H1 (cell line): ENCODE measurements around the gene RNF114. TPM values are rescaled to one million over a fixed set of nuclear protein-coding genes. Genes with fewer than 3 reads are reported as not detected.
"Not testable (repeated sequence)": the region's sequence is repeated elsewhere in the genome, so short reads cannot be mapped to it uniquely, and the experiment has no call there.

Experiments used
- CTCF ChIA-PET: fragments of 300-600 bp; sonication (Branson Sonifier 250); formaldehyde crosslinking; loops from one replicate; lab custom pipeline; 2021; ENCODE audit not compliant: partially characterized antibody; lab: Charles Lee
- POLR2A ChIA-PET: fragments of 300-600 bp; sonication (Branson Sonifier 250); formaldehyde crosslinking; loops from one replicate; lab custom pipeline; 2021; ENCODE audit warnings: inconsistent platforms; ENCODE audit not compliant: partially characterized antibody; lab: Charles Lee
- DNase-seq, 2 experiments: peaks; one replicate each; pipeline versions ENCODE4 v3.0.0 to v3.0.0-alpha.2; 2010 to 2022; ENCODE audit warnings: low spot score in 2 of 2, low read depth in 1 of 2, mixed read lengths in 1 of 2
- FAIRE-seq: peaks from 2 replicates; lab custom pipeline; 2011; peaks lifted over from hg19 to GRCh38; lab: Jason Lieb, UNC
- H2AFZ ChIP-seq: 2 replicates; pipeline ENCODE4 v1.8.1; 2012; ENCODE audit warnings: low read length, inconsistent platforms
- H2AK5ac ChIP-seq: 2 replicates; pipeline ENCODE4 v1.6.1; 2013; ENCODE audit warnings: low read depth, low read length
- H2BK120ac ChIP-seq: replicated peaks from 2 replicates; pipeline ENCODE3; 2013; ENCODE audit warnings: low read depth, low read length, inconsistent platforms
- H2BK12ac ChIP-seq: 2 replicates; pipeline ENCODE4 v1.6.1; 2013; ENCODE audit warnings: low read depth, low read length
- H2BK15ac ChIP-seq: 2 replicates; pipeline ENCODE4 v1.6.1; 2013; ENCODE audit warnings: low read length
- H2BK20ac ChIP-seq: 2 replicates; pipeline ENCODE4 v1.6.1; 2013; ENCODE audit warnings: low read length
- H2BK5ac ChIP-seq: 2 replicates; pipeline ENCODE4 v1.6.1; 2013; ENCODE audit warnings: low read depth, low read length
- H3K14ac ChIP-seq: 2 replicates; pipeline ENCODE4 v1.6.1; 2013; ENCODE audit warnings: inconsistent platforms; ENCODE audit not compliant: insufficient read length
- H3K18ac ChIP-seq: 2 replicates; pipeline ENCODE4 v1.6.1; 2013; ENCODE audit warnings: low read length; ENCODE audit errors: extremely low read depth
- H3K23ac ChIP-seq: 2 replicates; pipeline ENCODE4 v1.6.1; 2013; ENCODE audit warnings: inconsistent platforms; ENCODE audit not compliant: insufficient read length
- H3K23me2 ChIP-seq: 2 replicates; pipeline ENCODE4 v1.6.1; 2013; ENCODE audit warnings: low read depth, low read length
- H3K27ac ChIP-seq: 2 replicates; pipeline ENCODE4 v1.6.1; 2011; ENCODE audit warnings: low read depth, low read length, inconsistent platforms
- H3K27me3 ChIP-seq, 4 experiments: replicated peaks in 1 of 4; 1 replicate in 1 of 4; 2 replicates in 3 of 4; pipeline versions ENCODE4 v1.6.1 to v1.8.1; 2011 to 2013; ENCODE audit warnings: low read length in 3 of 4, mild to moderate bottlenecking in 3 of 4, inconsistent platforms in 2 of 4, mixed read lengths in 2 of 4, moderate library complexity in 1 of 4; ENCODE audit not compliant: control insufficient read depth in 3 of 4, insufficient read depth in 3 of 4; ENCODE audit errors: extremely low read depth in 1 of 4
- H3K36me3 ChIP-seq, 4 experiments: 2 replicates each; pipeline versions ENCODE4 v1.6.1 to v1.8.1; 2011 to 2013; ENCODE audit warnings: mild to moderate bottlenecking in 4 of 4, low read length in 3 of 4, moderate library complexity in 2 of 4, control low read depth in 1 of 4, inconsistent platforms in 1 of 4; ENCODE audit not compliant: insufficient read depth in 4 of 4, control insufficient read depth in 2 of 4
- H3K4ac ChIP-seq: replicated peaks from 2 replicates; pipeline ENCODE3; 2013; ENCODE audit warnings: low read length, low read depth, mixed read lengths, inconsistent platforms; ENCODE audit not compliant: insufficient read length
- H3K4me1 ChIP-seq, 4 experiments: replicated peaks in 1 of 4; 1 replicate in 1 of 4; 2 replicates in 3 of 4; pipeline versions ENCODE4 v1.6.1 to v1.8.1; 2011 to 2013; ENCODE audit warnings: low read length in 3 of 4, inconsistent platforms in 2 of 4, mixed read lengths in 1 of 4; ENCODE audit not compliant: insufficient read depth in 4 of 4, control insufficient read depth in 3 of 4
- H3K4me2 ChIP-seq, 2 experiments: 2 replicates each; pipeline versions ENCODE4 v1.6.1 to v1.8.1; 2011 to 2013; ENCODE audit warnings: low read depth in 2 of 2, low read length in 2 of 2, control low read depth in 1 of 2, inconsistent platforms in 1 of 2, mild to moderate bottlenecking in 1 of 2; ENCODE audit not compliant: insufficient read depth in 1 of 2
- H3K4me3 ChIP-seq, 4 experiments: fragments of 200-600, 300-600 bp in 1 of 4; sonication (generic), shearing (Covaris generic), sonication (Bioruptor Twin) in 1 of 4; 2 replicates each; pipeline versions ENCODE4 v1.5.1 to v1.8.1; 2011 to 2016; ENCODE audit warnings: low read length in 4 of 4, low read depth in 3 of 4, control low read depth in 2 of 4, inconsistent platforms in 2 of 4, mild to moderate bottlenecking in 2 of 4, mixed read lengths in 1 of 4, moderate library complexity in 1 of 4; ENCODE audit not compliant: insufficient read depth in 2 of 4; ENCODE audit errors: extremely low read depth in 1 of 4
- H3K56ac ChIP-seq: replicated peaks from 2 replicates; pipeline ENCODE3; 2013; ENCODE audit warnings: low read depth, mild to moderate bottlenecking, mixed read lengths, low read length, inconsistent platforms; ENCODE audit not compliant: insufficient read length
- H3K79me1 ChIP-seq: 2 replicates; pipeline ENCODE4 v1.6.1; 2013; ENCODE audit warnings: low read depth, low read length, control low read depth
- H3K79me2 ChIP-seq, 2 experiments: 2 replicates each; pipeline versions ENCODE4 v1.6.1 to v1.8.1; 2012 to 2013; ENCODE audit warnings: low read length in 2 of 2, mild to moderate bottlenecking in 2 of 2, inconsistent platforms in 1 of 2; ENCODE audit not compliant: insufficient read depth in 2 of 2, control insufficient read depth in 1 of 2
- H3K9ac ChIP-seq, 4 experiments: replicated peaks in 1 of 4; 1 replicate in 1 of 4; 2 replicates in 3 of 4; pipeline versions ENCODE4 v1.6.1 to v1.8.1; 2011 to 2013; ENCODE audit warnings: low read depth in 3 of 4, low read length in 3 of 4, control low read depth in 2 of 4, mild to moderate bottlenecking in 2 of 4, moderate library complexity in 2 of 4, inconsistent platforms in 1 of 4; ENCODE audit errors: extremely low read depth in 1 of 4
- H3K9me3 ChIP-seq, 2 experiments: 2 replicates each; pipeline versions ENCODE4 v1.6.1 to v1.8.1; 2012 to 2013; ENCODE audit warnings: mild to moderate bottlenecking in 2 of 2, moderate library complexity in 2 of 2, control low read depth in 1 of 2, inconsistent platforms in 1 of 2, low read depth in 1 of 2, low read length in 1 of 2, mixed read lengths in 1 of 2; ENCODE audit not compliant: insufficient read depth in 2 of 2
- H4K20me1 ChIP-seq, 2 experiments: replicated peaks in 1 of 2; 2 replicates each; pipeline versions ENCODE3 to v1.8.1; 2011 to 2013; ENCODE audit warnings: inconsistent platforms in 2 of 2, low read length in 2 of 2, mild to moderate bottlenecking in 1 of 2; ENCODE audit not compliant: insufficient read depth in 2 of 2, control insufficient read depth in 1 of 2
- H4K5ac ChIP-seq: 2 replicates; pipeline ENCODE4 v1.6.1; 2013; ENCODE audit warnings: low read length, low read depth, mixed read lengths, inconsistent platforms; ENCODE audit not compliant: insufficient read length
- H4K8ac ChIP-seq: 2 replicates; pipeline ENCODE4 v1.8.0; 2013; ENCODE audit warnings: mild to moderate bottlenecking, moderate library complexity, low read length, inconsistent platforms; ENCODE audit not compliant: insufficient read depth; ENCODE audit errors: extremely low read depth
- H4K91ac ChIP-seq: replicated peaks from 2 replicates; pipeline ENCODE3; 2013; ENCODE audit warnings: low read length, mixed read lengths, inconsistent platforms; ENCODE audit not compliant: insufficient read length
- EGR1 ChIP-seq: IDR thresholded peaks from 2 replicates; pipeline ENCODE4 v1.6.1; 2011; ENCODE audit warnings: low read depth, low read length, borderline replicate concordance
- POLR2AphosphoS5 ChIP-seq: IDR thresholded peaks from 2 replicates; pipeline ENCODE4 v1.6.1; 2011; ENCODE audit warnings: low read depth, low read length
- SAP30 ChIP-seq: fragments of 300-600 bp; sonication (generic); IDR thresholded peaks from 2 replicates; pipeline ENCODE4 v1.7.1; 2012; ENCODE audit warnings: low read length, moderate library complexity, mild to moderate bottlenecking, inconsistent platforms; ENCODE audit not compliant: insufficient read depth, insufficient replicate concordance
- SP4 ChIP-seq: IDR thresholded peaks from 2 replicates; pipeline ENCODE4 v1.6.1; 2012; ENCODE audit warnings: low read length, inconsistent platforms
- WGBS, 2 experiments: shearing (Covaris generic) in 1 of 2; methylation state at CpG; one replicate each; pipeline versions ENCODE4 v1.1.6 to v1.1.7; 2013 to 2015; ENCODE audit warnings: low lambda C conversion rate in 2 of 2, mixed read lengths in 2 of 2, inconsistent platforms in 1 of 2, low coverage in 1 of 2, missing lambda C conversion rate in 1 of 2; ENCODE audit not compliant: insufficient replicate concordance in 2 of 2, insufficient coverage in 1 of 2, insufficient read length in 1 of 2; ENCODE audit errors: extremely low coverage in 1 of 2, missing lambda C conversion rate in 1 of 2; 5-methylcytosine and 5-hydroxymethylcytosine counted together
- polyA plus RNA-seq, 7 experiments: library from polyadenylated mRNA; depleted of rRNA in 3 of 7; stranded (reverse) in 5 of 7; unstranded in 2 of 7; fragments of >200 nt in 5 of 7; fragments of 200-250 nt in 2 of 7; gene quantifications; 1 replicate in 5 of 7; 2 replicates in 1 of 7; 4 replicates in 1 of 7; pipeline versions ENCODE4 v1.2.1 to v1.2.3, GENCODE V29; 2011 to 2013; ENCODE audit warnings: missing spikeins in 2 of 7, mixed read lengths in 2 of 7
- total RNA-seq: library from RNA; stranded (reverse); fragmentation: NEBNext Ultra II Directional; extraction: Animal tissue kit (Norgen Biotek cat#: 25700); gene quantifications from 2 replicates; pipeline ENCODE4 v1.2.1, GENCODE V29; 2021

The RNF114 gene
- total and polyA plus RNA-seq, 2 of the 8 experiments (the other 6 are each of a cell fraction or from before 2014, with no cell fraction given): 81.7 to 89.9 TPM

DNA sequence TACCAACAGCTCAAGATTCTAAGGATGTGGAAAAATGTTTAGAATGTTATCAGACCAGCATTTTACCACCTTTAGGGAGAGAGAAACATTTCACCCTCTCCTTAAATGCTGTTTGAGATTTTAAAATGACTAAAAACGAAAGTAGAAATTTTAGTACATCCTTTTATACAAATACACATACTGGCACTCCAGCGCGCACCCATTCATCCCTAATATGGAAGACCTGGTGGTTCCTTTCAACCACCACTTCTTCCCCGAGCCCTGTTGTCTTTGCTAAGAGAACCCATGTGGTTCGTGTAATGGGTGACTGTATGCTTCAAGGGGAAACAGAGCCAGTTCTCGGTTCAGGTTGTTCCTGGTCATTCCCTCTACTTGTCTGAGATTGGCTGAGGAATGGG, 42.1 kb upstream of the RNF114 start (continued):
- TF ChIP-seq SAP30 (no peak), POLR2AphosphoS5 (no peak), SP4 (no peak), EGR1 (no peak)

DNA sequence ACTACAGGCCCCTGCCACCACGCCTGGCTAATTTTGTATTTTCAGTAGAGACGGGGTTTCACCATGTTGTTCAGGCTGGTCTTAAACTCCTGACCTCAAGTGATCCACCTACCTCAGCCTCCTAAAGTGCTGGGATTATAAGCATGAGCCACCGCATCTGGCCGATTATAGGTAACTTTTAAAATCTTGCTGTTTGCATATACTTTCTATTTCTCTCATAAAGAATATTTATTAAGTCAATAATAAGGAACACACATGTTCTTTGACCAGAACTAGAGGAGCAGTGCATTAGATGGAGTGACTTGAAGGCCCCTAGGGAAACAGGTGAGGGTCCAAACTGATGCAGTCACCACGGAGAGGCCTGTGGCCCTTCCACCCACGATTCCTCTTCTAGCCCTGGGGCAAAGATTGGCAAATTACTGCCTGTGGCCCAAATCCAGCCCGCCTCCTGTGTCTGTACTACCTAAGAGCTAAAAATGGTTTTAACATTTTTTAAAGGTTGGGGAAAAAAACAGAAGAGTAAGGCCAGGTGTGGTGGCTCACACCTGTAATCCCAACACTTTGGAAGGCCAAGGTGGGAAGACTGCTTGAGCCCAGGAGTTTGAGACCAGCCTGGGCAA, 40.6 kb upstream of the RNF114 start:
- H3K18ac ChIP-seq, H4K20me1 ChIP-seq, DNase-seq, H3K56ac ChIP-seq, H3K79me2 ChIP-seq, H4K91ac ChIP-seq, FAIRE-seq, H3K27me3 ChIP-seq, H4K8ac ChIP-seq, POLR2A ChIA-PET, H3K23me2 ChIP-seq, H3K27ac ChIP-seq, H3K36me3 ChIP-seq, H2BK5ac ChIP-seq, H2BK12ac ChIP-seq, H3K23ac ChIP-seq, H2AFZ ChIP-seq, H4K5ac ChIP-seq, H3K14ac ChIP-seq, H2AK5ac ChIP-seq, H3K9ac ChIP-seq, H3K4me2 ChIP-seq, H3K4me3 ChIP-seq, H3K4me1 ChIP-seq, H3K4ac ChIP-seq, H2BK20ac ChIP-seq, H3K9me3 ChIP-seq, H3K79me1 ChIP-seq, H2BK15ac ChIP-seq, H2BK120ac ChIP-seq: not testable (repeated sequence)
- WGBS, 2 experiments: 91% methylated on average over 7 of the region's 7 CpGs; no CpG with 5 or more reads in 1 of the 2 experiments
- CTCF ChIA-PET: interaction anchor here (0.7 to 12.8 kb wide), 3 partner anchors 11 to 355 kb away, joined by 3 to 199 read pairs (median 4); no protein-coding TSS in a partner anchor
